ENCODE measurements around the gene INTS11.

INTS11 gene

GRCh38 chr1:1325288-1326074 lies 1.0 kb upstream of the INTS11 start:
- 0 out of 3 replicates have a peak, but pooled peaks have one; percentile 0 for ATAC-seq (ENCODE audit: insufficient read depth, low read depth)
- TF ChIP-seq EZH2 (IDR thresholded peaks at IDR 0.05; ENCODE audit: borderline replicate concordance, low read depth, low read length, severe bottlenecking) = no peak
- TF ChIP-seq, protein P1, sequence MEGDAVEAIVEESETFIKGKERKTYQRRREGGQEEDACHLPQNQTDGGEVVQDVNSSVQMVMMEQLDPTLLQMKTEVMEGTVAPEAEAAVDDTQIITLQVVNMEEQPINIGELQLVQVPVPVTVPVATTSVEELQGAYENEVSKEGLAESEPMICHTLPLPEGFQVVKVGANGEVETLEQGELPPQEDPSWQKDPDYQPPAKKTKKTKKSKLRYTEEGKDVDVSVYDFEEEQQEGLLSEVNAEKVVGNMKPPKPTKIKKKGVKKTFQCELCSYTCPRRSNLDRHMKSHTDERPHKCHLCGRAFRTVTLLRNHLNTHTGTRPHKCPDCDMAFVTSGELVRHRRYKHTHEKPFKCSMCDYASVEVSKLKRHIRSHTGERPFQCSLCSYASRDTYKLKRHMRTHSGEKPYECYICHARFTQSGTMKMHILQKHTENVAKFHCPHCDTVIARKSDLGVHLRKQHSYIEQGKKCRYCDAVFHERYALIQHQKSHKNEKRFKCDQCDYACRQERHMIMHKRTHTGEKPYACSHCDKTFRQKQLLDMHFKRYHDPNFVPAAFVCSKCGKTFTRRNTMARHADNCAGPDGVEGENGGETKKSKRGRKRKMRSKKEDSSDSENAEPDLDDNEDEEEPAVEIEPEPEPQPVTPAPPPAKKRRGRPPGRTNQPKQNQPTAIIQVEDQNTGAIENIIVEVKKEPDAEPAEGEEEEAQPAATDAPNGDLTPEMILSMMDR (IDR thresholded peaks at IDR 0.05; ENCODE audit: borderline replicate concordance, extremely low read depth, low read length, poor library complexity, severe bottlenecking) = no peak
- peak overlapping the region; percentile 91 for H3K9ac ChIP-seq (ENCODE audit: low read depth, low read length)
- peak overlapping the region; percentile 100 for H3K4me2 ChIP-seq (ENCODE audit: insufficient read depth, low read length)
- DNase-seq = no peak
- peaks cover 59% of the 10 kb centered on the region for H3K79me2 ChIP-seq (ENCODE audit: insufficient read depth, low read length)
- H3K4me3 ChIP-seq (ENCODE audit: low read depth in 1 of 2, low read length in 2 of 2) = peak overlapping the region; percentile 76 to 99; a peak in 3 of 4 replicates
- peak overlapping the region; percentile 75 for H3K27ac ChIP-seq (ENCODE audit: low read length)
- H3K36me3 ChIP-seq (ENCODE audit: insufficient read depth, low read length) = peaks cover 44% of the 10 kb centered on the region
- peak overlapping the region; percentile 90; the same call in 1 of the 2 replicates for H2AFZ ChIP-seq (ENCODE audit: low read depth, low read length)
- peaks cover 48% of the 10 kb centered on the region for H3K4me1 ChIP-seq (ENCODE audit: insufficient read depth, low read length)
- H3K27me3 ChIP-seq (ENCODE audit: insufficient read depth, low read length, poor library complexity) = no peaks in the 10 kb centered on the region
- peaks cover 69% of the 10 kb centered on the region for H4K20me1 ChIP-seq (ENCODE audit: insufficient read depth, low read length)
- H3K9me3 ChIP-seq (ENCODE audit: insufficient read depth, low read length, severe bottlenecking) = no peaks in the 10 kb centered on the region

GRCh38 chr1:1324084-1324523 lies 356 bp downstream of the INTS11 start:
- H3K36me3 ChIP-seq (ENCODE audit: insufficient read depth, low read length) = peaks cover 56% of the 10 kb centered on the region
- ATAC-seq (ENCODE audit: insufficient read depth, low read depth) = peak; percentile 47
- no peak for TF ChIP-seq EZH2 (IDR thresholded peaks at IDR 0.05; ENCODE audit: borderline replicate concordance, low read depth, low read length, severe bottlenecking)
- TF ChIP-seq, protein P1 (IDR thresholded peaks at IDR 0.05; ENCODE audit: borderline replicate concordance, extremely low read depth, low read length, poor library complexity, severe bottlenecking) = no peak
- H3K4me1 ChIP-seq (ENCODE audit: insufficient read depth, low read length) = peaks cover 51% of the 10 kb centered on the region
- no peaks in the 10 kb centered on the region for H3K9me3 ChIP-seq (ENCODE audit: insufficient read depth, low read length, severe bottlenecking)
- no peak for DNase-seq
- H3K79me2 ChIP-seq (ENCODE audit: insufficient read depth, low read length) = peaks cover 73% of the 10 kb centered on the region
- peak overlapping the region; percentile 100 for H3K4me2 ChIP-seq (ENCODE audit: insufficient read depth, low read length)
- peak overlapping the region; percentile 80 for H2AFZ ChIP-seq (ENCODE audit: low read depth, low read length)
- no peaks in the 10 kb centered on the region for H3K27me3 ChIP-seq (ENCODE audit: insufficient read depth, low read length, poor library complexity)
- H4K20me1 ChIP-seq (ENCODE audit: insufficient read depth, low read length) = peaks cover 71% of the 10 kb centered on the region
- H3K27ac ChIP-seq (ENCODE audit: low read length) = peak overlapping the region; percentile 74
- H3K4me3 ChIP-seq (ENCODE audit: low read depth in 1 of 2, low read length in 2 of 2) = peak overlapping the region; percentile 76 to 99
- H3K9ac ChIP-seq (ENCODE audit: low read depth, low read length) = peak overlapping the region; percentile 91

GRCh38 chr1:1322952-1323351 lies 1.5 kb downstream of the INTS11 start:
- Histone ChIP-seq H2AFZ (ENCODE audit: low read depth, low read length) (no peak overlapping the region), H3K27me3 (ENCODE audit: insufficient read depth, low read length, poor library complexity) (no peaks in the 10 kb centered on the region), H3K9ac (ENCODE audit: low read depth, low read length) (peak overlapping the region; percentile 48), H3K9me3 (ENCODE audit: insufficient read depth, low read length, severe bottlenecking) (no peaks in the 10 kb centered on the region), H4K20me1 (ENCODE audit: insufficient read depth, low read length) (peaks cover 75% of the 10 kb centered on the region), H3K27ac (ENCODE audit: low read length) (no peak overlapping the region), H3K36me3 (ENCODE audit: insufficient read depth, low read length) (peaks cover 60% of the 10 kb centered on the region), H3K4me2 (ENCODE audit: insufficient read depth, low read length) (peak overlapping the region; percentile 84), H3K4me3 (ENCODE audit: low read depth in 1 of 2, low read length in 2 of 2) (peak overlapping the region in 1 of 2 experiments; percentile 59; a peak in 2 of 4 replicates), H3K79me2 (ENCODE audit: insufficient read depth, low read length) (peaks cover 83% of the 10 kb centered on the region), H3K4me1 (ENCODE audit: insufficient read depth, low read length) (peaks cover 51% of the 10 kb centered on the region)
- TF ChIP-seq EZH2 (IDR thresholded peaks at IDR 0.05; ENCODE audit: borderline replicate concordance, low read depth, low read length, severe bottlenecking) = no peak
- TF ChIP-seq, protein P1 (IDR thresholded peaks at IDR 0.05; ENCODE audit: borderline replicate concordance, extremely low read depth, low read length, poor library complexity, severe bottlenecking) = no peak
- ATAC-seq (ENCODE audit: insufficient read depth, low read depth) (no peak), DNase-seq (no peak)
